ENCODE measurements around the gene OXCT2. TPM values are rescaled to one million over a fixed set of nuclear protein-coding genes. Genes with fewer than 3 reads are reported as not detected.
"Not testable (repeated sequence)": the region's sequence is repeated elsewhere in the genome, so short reads cannot be mapped to it uniquely, and the experiment has no call there.

OXCT2 gene
- polyA plus RNA-seq (ENCODE audit: insufficient read length in 4 of 4), result under 1 TPM in 3 of 4 donors, not detected in 1; 0.27 to 0.74 (median 0.53) TPM

DNA sequence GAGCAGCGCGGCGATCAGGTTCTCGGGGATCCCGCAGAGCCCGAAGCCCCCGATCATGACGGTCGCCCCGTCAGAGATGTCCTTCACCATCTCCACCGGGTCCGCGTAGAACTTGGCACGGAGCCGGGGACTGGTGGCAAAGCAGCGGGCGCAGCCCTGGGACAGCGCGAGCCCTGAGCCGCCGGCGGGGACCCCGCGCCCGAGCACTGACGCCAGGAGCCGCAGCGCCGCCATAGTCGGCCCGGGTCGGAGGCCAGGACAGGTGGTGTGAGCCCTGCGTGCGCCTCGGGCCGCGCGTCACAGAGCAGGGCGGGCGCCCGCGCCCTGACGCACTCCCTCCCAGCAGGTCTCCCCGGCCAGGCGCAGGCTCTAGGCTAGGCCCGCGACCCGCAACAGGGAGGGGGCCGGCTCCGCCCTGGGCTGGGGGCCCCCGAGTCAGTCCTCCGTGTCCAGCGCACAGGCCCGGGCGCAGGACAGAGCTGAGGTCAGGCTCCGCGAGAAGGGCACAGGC is at the start of gene OXCT2:
Gene OXCT2 (minus strand): TSS at position 327 of the 511 bp plus-strand sequence. CDS start 93 bp downstream, at position 234.
- not testable (repeated sequence) for DNase-seq (ENCODE audit: low read depth in 4 of 4, low spot score in 2 of 4)

DNA sequence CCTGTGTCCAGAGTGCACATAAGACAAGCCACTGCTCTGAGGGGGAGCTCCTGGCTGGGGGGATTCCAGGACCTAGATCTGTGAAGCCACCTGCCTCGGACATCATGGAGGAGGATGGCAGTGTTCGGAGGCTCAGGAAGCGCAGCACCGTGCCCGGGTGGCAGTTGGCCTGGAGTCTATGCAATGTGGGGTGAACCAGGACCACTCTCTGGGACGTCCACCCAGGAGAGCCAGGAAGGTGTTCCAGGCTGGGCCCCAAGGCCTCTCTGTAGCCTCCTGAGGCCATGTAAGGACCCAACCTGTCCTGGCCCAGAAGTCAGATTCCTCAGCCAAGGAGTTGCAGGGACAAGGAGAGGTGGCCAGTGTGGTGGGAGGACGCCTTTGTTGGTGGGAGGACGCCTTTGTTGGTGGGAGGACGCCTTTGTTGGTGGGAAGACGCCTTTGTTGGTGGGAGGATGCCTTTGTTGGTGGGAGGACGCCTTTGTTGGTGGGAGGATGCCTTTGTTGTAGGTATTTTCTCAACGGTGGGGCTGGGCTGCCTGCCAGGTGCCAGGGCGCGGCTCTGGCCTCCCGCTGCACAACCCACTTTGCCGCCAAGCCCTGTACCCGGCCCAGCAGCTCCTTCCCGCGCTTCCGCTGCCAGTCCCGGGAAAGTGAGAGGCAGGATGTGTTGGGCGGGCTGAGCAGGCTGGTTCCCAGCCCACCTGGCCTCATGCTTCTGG is 48.1 kb upstream of the OXCT2 start:
- DNase-seq (ENCODE audit: low read depth in 4 of 4, low spot score in 2 of 4), result no peak

DNA sequence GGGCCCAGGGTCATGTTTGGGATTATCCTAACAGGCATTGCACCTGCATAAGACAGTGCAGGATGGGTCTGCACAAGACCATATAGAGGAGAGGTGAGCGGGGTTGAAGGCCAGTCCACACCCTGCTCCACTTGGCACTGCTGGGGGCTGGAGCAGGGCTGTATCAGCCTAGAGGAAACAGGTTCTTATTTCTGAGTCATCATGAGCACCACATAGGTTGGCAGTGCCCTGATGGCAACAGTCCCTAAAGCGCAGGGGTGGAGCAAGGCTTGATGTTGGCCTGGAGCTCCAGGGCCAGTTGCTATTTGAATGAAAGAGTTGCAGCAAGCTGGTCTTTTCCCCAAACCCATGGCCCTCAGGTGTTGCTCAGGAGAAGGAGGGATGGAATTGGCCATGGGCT is 47.3 kb upstream of the OXCT2 start:
- DNase-seq (ENCODE audit: low read depth in 4 of 4, low spot score in 2 of 4), result no peak

DNA sequence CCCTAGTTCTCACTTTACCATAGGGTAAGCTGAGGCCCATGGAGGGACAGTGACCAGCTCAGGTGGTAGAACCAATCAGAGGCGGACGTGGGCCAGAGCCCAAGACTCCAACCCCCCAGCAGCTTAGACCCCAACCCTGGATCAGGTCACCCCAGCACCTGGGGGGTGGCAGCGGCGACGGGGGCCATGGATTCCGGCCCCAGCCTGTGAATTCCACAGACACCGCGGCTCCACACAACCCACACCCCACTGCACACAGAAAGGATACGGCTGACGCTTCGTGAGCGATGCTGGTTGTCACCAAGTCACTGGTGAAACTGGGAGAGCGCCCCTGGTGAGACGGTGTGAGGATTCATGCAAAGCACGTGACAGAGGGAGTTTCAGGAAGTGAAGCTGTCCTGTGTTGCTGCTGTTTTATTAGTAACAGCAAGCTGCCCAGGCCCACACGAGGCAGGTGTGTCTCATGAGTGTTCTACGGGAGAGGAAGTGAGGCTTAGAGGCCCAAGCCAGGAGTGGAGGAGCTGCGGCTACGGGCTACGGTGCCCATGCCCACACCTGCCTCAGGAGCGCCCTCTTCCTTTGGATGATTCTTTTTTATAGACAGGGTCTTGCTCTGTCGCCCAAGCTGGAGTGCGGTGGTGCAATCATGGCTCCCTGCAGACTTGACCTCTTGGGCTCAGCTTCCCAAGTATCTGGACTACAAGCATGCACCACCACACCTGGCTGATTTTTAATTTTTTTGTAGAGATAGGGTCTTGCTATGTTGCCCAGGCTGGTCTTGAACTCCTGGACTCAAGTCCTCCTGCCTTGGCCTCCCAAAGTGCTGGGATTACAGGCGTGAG is 46.2 kb upstream of the OXCT2 start:
- peak in 1 of 4 donors; percentile 11 for DNase-seq (ENCODE audit: low read depth in 4 of 4, low spot score in 2 of 4)

DNA sequence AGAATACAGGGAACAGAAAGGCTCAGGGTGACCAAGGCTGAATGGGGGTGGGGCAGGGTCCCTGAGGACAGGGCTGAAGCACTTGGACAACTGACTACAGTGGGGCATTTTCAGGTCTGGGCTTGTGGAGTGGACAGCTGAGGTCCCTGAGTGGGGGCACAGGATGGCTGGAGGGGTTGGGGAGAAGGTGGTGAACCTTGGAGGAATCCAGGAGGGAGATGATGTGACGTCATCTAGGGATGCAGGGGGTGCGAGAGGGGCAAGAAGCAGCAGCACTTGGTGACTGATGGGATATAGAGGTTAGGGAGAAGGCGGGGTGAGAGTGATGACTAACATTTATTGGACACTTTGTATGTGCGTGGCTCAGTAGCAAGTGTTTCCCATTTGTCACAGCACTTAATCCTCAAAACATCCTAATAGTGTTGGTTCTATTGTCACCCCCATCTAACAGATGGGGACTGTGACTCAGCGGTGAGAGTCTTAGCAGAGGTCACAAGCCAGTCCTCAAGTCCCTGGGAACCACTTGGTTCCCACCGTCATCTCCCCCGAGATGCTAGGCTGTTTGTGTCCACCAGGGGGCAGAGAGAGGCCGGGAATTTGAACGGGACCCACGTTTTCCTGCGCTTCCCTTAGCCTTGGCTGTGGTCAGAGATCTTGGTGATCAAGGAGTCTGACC is 45.4 kb upstream of the OXCT2 start:
- peak in 2 of 4 donors; percentile 42 to 53 for DNase-seq (ENCODE audit: low read depth in 4 of 4, low spot score in 2 of 4)

DNA sequence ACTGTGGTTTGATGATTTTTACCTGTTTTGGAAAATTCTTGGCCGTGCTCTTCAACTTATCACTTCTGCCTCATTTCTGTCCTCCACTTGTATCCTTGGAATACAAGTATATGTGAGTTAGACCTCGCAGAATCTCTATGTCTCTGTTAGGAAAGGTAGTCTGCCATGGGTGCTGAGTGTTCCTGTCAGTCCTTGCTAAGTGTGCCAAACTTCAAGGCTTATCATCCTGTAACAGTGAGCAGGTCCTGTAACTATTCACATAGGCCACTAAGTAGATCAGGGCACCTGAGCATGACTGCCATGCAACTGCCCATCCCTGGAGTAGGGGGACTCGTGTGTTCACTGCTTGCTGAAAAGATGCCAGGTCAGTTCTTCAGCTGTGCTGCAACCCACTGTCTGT is 41.8 kb upstream of the OXCT2 start:
- no peak for DNase-seq (ENCODE audit: low read depth in 4 of 4, low spot score in 2 of 4)

DNA sequence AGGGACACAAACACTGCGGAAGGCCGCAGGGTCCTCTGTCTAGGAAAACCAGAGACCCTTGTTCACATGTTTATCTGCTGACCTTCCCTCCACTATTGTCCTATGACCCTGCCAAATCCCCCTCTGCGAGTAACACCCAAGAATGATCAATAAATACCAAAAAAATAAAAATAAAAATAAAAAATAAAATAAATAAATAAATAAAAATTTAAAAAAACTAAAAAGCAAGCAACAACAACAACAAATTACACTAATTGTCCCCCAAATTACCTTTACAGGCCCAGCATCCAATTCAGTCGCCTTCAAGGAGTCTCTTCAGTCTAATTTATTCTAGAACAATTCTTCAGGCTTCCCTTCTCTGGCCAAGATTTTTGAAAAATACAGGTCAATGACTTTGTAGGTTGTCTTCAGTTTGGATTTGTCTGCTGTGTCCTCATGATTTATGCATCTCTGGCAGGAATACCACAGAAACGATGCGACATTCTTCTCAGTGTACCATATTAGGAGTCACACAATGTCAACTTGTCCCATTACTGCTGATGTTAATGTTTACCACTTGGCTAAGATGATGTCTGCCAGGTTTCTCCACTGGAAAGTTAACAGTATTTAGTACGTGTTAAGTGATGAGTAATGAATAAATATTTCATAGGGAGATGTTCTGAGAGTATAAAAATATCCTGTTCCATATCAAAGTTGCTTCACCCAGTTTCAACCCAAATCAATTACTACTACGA is 37.8 kb upstream of the OXCT2 start:
- DNase-seq (ENCODE audit: low read depth in 4 of 4, low spot score in 2 of 4), result no peak

DNA sequence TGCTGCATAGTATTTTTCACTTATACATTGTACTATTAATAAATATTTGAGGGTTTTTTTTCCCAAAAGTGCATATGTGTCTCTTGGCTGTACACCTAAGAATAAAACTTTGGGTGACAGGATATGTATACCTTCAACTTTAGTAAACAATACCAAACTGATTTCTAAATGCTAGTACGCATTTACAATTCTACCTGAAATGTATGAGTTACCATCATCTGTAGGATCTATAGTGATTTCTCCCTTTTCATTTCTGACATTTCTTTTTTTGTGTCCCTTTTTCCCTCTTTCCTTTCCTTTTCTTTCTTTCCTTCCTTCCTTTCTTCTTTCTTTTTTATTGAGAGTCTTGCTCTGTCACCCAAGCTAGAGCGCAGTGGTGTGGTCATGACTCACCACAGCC is 34.2 kb upstream of the OXCT2 start:
- no peak for DNase-seq (ENCODE audit: low read depth in 4 of 4, low spot score in 2 of 4)

DNA sequence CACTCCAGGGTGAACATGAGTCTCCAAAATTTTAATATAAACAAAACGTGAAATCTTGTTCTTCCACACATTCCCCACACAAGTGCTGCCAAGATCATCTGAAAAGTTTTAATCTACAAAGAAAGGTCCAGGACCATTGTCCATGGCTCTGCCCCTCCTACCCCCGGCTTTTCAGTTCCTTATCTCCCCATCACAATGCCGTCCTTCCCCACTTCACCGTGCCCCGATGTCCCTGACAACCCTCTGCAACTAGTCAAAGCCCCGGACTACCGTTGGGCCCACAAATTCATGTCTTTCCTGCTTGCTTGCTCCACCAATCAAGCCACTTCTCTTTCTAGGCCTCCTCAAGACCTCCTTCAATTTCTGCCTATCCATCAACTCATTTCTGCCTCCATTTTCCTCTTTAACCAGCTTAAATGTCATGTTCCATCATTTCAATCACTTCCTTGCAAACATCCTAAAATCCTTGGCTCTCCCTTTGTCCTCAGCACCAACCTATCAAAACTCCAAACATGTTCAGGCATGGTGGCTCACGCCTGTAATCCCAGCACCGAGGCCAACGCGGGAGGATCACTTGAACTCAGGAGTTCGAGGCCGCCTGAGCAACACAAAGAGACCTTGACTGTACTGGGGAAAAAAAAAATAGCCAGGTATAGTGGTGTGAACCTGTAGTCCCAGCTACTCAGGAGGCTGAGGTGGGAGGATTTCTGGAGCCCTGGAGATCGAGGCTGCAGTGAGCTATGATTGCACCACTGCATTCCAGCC is 31.5 kb upstream of the OXCT2 start:
- DNase-seq (ENCODE audit: low read depth in 4 of 4, low spot score in 2 of 4), result no peak

DNA sequence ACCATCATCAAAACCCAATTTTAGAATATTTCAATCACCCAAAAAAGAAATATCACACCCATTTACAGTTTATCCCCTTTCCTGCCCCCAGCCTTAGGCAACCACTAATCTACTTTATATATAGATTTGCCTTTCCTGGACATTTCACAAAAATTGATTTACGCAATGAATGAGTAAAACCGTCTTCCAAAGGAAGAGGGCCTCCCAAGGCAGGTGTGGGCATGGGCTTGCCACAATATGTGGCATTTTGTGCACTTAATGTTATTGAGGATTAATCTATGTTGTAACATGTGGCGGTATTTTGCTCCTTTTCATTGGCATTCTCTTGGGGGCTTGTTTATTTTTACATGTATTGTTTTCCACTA is 29.3 kb upstream of the OXCT2 start:
- no peak for DNase-seq (ENCODE audit: low read depth in 4 of 4, low spot score in 2 of 4)

DNA sequence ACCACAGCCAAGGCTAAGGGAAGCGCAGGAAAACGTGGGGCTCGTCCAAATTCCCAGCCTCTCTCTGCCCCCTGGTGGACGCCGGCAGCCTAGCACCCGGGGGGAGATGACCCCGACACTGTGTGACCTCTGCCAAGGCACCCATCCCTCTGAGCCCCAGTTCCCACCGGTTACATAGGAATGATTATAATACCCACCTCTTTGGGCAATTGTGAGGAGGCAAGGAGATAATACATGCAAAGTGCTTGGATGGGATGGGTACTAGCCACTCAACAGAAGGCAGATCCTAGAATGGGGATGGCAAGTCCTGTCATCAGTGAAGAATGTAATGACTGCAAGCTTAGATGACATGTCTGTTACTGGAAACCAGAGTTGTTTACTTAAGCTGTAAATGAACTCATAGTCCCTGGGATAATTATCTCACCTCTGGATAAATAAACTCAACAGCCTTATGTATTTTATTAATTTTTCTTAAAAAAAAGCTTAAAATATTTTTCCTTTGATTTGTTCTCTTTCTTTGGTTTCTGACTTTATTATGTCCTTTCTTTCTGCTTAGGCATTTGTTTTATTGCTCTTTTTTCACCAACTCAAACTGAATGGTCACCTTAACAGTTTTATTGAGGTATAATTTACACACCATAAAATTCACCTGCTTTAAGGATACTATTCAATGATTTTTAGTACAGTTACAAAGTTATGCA is 28.8 kb upstream of the OXCT2 start:
- no peak for DNase-seq (ENCODE audit: low read depth in 4 of 4, low spot score in 2 of 4)

DNA sequence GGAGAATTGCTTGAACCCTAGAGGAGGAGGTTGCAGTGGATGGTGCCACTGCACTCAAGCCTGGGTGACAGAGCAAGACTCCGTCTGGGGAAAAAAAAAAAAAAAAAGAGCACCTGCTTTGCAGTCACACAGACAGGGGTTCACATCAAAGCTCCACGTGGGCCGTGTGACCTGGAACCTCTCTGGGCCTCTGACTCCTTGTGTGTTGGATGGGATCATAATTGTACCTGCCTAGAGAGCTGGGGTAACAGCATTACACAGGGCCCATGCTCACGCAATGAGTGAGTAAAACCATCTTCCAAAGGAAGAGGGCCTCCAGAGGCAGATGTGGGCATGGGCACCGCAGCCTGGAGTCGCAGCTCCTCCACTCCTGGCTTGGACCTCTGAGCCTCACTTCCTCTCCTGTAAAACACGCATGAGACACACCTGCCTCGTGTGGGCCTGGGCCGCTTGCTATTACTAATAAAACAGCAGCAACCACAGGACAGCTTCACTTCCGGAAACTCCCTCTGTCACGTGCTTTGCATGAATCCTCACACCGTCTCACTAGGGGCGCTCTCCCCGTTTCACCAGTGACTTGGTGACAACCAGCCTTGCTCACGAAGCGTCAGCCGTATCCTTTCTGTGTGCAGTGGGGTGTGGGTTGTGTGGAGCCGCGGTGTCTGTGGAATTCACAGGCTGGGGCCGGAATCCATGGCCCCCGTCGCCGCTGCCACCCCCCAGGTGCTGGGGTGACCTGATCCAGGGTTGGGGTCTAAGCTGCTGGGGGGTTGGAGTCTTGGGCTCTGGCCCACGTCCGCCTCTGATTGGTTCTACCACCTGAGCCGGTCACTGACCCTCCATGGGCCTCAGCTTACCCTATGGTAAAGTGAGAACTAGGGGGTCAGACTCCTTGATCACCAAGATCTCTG is 28.0 kb upstream of the OXCT2 start:
- DNase-seq (ENCODE audit: low read depth in 4 of 4, low spot score in 2 of 4), result not testable (repeated sequence)

DNA sequence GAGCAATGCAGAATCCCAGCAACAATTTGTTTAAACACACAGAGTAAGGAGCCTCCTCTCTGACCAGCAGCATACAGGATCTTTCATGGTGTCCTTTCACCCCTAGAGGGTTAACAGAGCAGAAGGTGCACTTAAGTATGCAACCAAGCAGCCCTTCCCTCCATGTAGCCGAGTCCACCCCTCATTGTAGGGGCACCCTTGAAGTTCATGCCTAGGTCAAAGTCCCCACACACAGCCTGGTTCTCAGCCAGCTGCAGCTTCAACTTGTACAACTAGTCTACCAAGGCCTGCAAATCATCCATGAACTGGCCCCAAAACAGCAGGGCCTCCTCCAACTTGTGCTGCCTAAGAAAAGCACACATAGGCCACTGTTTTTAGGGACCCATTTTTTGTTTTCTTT is 24.5 kb upstream of the OXCT2 start:
- DNase-seq (ENCODE audit: low read depth in 4 of 4, low spot score in 2 of 4), result no peak

DNA sequence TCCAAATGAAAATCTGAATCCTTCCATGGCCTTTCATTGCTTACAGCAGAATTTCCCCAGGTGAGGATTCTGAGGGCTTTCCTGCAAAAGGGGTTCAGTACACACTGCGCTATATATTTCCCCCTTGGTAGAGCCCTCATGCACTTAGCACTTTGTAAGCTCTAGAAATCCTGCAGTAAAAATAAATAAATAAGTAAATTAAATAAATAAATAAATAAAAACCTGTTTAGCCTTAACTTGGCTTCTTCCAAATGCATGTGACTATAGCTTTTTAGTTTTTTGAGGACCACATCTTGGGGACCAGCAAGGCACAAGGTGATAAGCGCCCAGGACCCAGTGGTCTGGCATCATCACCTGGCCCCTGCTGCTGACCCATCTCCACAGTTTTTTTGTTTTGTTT is 20.7 kb upstream of the OXCT2 start:
- DNase-seq (ENCODE audit: low read depth in 4 of 4, low spot score in 2 of 4), result no peak

DNA sequence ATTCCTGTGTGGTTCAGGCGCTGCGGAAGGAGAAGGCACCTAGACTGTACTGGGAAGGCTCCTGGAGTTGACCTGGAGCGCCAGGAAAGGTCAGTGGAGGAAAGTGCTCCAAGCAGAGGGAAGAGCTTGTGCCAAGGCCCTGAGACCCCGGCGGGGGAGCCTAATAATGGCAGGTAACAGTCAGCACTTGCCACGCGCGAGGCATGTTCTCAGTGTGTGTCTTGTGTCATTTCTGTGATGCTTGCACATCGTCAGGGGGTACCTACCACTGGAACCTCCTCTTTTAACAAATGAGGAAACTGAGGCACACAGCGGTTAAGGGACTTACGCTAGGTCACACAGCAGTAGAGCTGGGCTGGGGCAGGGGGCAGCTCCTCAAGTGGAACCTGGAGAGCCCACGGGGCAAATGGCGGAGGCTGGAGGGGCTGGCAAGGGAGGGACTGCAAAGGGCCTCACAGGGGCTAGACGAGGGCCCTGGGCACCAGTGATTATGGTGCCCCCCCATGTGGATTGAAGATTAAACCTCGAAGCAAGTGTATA is 18.5 kb upstream of the OXCT2 start:
- no peak for DNase-seq (ENCODE audit: low read depth in 4 of 4, low spot score in 2 of 4)

DNA sequence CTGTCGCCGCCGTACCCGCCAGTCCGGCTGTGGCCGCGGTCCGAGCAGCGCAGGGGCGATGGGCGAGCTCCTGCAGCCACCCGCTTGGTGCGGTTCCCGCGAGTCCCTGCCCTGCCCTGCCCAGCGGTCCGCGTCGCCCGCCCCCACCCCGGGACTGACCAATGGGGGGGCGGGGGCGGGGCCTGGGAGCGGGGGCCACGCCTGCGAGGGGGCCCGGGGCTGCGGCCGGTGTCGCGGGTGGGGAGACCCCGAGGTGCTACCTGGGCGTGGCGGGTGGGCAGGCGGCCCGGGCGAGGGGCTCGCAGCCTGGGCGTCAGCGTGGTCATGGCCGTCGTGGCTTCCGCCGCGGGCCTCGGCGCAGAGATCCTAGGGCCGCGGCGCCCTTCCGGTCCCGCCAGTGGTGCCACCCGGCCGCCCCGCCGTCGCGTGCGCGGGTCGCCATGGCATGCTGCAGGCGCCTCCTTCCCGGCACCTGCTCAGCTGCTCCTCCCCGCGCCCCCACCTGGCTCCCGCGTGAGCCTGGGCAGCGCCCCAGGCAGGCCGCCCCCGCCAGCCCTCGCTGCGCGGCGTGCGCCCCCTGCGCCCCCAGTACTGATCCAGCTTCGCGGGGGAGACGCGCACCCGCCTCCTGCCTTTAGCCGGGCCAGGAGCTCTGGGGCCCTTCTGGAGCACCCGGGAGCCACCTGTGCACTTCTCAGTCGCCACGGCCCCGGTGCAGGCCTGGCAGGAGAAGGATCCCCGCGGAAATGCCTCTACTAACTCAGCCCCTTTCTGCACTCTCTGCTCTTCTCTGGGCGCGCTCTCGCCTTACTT is 17.8 kb upstream of the OXCT2 start, which contains the start of gene BMP8B:
Gene BMP8B (minus strand): TSS at position 108 of the 813 bp plus-strand sequence. CDS start 380 bp downstream, outside the sequence.
- DNase-seq (ENCODE audit: low read depth in 4 of 4, low spot score in 2 of 4), result no peak

DNA sequence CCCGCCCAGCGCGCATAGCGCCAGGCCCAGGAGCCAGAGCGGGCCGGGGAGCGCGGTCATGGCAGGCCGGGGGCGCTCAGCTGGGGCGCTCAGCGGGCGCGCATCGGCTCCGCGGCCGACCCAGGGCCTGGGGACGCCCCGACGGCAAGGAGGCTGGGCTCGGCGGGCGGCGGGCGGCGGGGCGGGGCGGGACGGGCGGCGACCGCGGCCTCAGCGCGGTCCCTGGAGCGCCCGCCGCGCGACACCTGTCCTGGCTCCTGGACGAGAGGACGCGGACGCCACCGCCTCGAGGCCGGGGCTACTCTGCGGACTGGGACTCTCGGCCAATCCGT is 17.2 kb upstream of the OXCT2 start:
- DNase-seq (ENCODE audit: low read depth in 4 of 4, low spot score in 2 of 4), result no peak

Data from left renal cortex interstitium (tissue), 4 donors.